H9 (cell line): ENCODE results near the gene MTRR. TPM values are rescaled to one million over a fixed set of nuclear protein-coding genes. Genes with fewer than 3 reads are reported as not detected.

Source experiments
- DNase-seq: peaks from one replicate; pipeline ENCODE4 v3.0.0-alpha.2; 2017
- H2AFZ ChIP-seq: one replicate; pipeline ENCODE4 v1.6.1; 2013; ENCODE audit warnings: mild to moderate bottlenecking, low read length, control low read depth, moderate library complexity
- H2AK5ac ChIP-seq: 2 replicates; pipeline ENCODE4 v1.6.1; 2013; ENCODE audit warnings: low read length, control low read depth, mixed read lengths; ENCODE audit not compliant: insufficient read length
- H2BK120ac ChIP-seq: one replicate; pipeline ENCODE4 v1.6.1; 2013; ENCODE audit warnings: low read depth, mild to moderate bottlenecking, low read length, control low read depth, inconsistent platforms; ENCODE audit not compliant: poor library complexity, severe bottlenecking
- H2BK12ac ChIP-seq: 2 replicates; pipeline ENCODE4 v1.6.1; 2013; ENCODE audit warnings: low read length, control low read depth, mixed read lengths, low read depth; ENCODE audit not compliant: insufficient read length
- H2BK15ac ChIP-seq: 2 replicates; pipeline ENCODE4 v1.6.1; 2013; ENCODE audit warnings: low read depth, low read length, control low read depth
- H2BK20ac ChIP-seq: one replicate; pipeline ENCODE4 v1.6.1; 2013; ENCODE audit warnings: low read depth, mild to moderate bottlenecking, low read length, control low read depth, inconsistent platforms; ENCODE audit not compliant: poor library complexity, severe bottlenecking
- H2BK5ac ChIP-seq: 2 replicates; pipeline ENCODE4 v1.6.1; 2013; ENCODE audit warnings: low read length, control low read depth, mixed read lengths; ENCODE audit not compliant: insufficient read length
- H3K14ac ChIP-seq: 2 replicates; pipeline ENCODE4 v1.6.1; 2013; ENCODE audit warnings: low read length, control low read depth; ENCODE audit not compliant: insufficient read depth
- H3K18ac ChIP-seq: 2 replicates; pipeline ENCODE4 v1.6.1; 2013; ENCODE audit warnings: low read depth, mild to moderate bottlenecking, mixed read lengths, low read length, control low read depth; ENCODE audit not compliant: insufficient read length
- H3K23ac ChIP-seq: 2 replicates; pipeline ENCODE4 v1.6.1; 2013; ENCODE audit warnings: low read length, control low read depth, mixed read lengths, low read depth; ENCODE audit not compliant: insufficient read length
- H3K23me2 ChIP-seq: 2 replicates; pipeline ENCODE4 v1.6.1; 2013; ENCODE audit warnings: low read depth, mild to moderate bottlenecking, mixed read lengths, low read length, control low read depth; ENCODE audit not compliant: insufficient read length, poor library complexity, severe bottlenecking
- H3K27ac ChIP-seq: 2 replicates; pipeline ENCODE4 v1.5.1; 2013; ENCODE audit warnings: low read length, control low read depth, mixed read lengths, low read depth; ENCODE audit not compliant: insufficient read length
- H3K27me3 ChIP-seq: 2 replicates; pipeline ENCODE4 v1.6.1; 2013; ENCODE audit warnings: low read length, control low read depth, inconsistent platforms; ENCODE audit not compliant: insufficient read depth
- H3K4ac ChIP-seq: 2 replicates; pipeline ENCODE4 v1.6.1; 2013; ENCODE audit warnings: low read depth, mild to moderate bottlenecking, control low read depth, inconsistent platforms, low read length, moderate library complexity
- H3K4me1 ChIP-seq: 2 replicates; pipeline ENCODE4 v1.6.1; 2013; ENCODE audit warnings: low read length, control low read depth, inconsistent platforms; ENCODE audit not compliant: insufficient read depth
- H3K4me2 ChIP-seq: 2 replicates; pipeline ENCODE4 v1.6.1; 2013; ENCODE audit warnings: low read length, control low read depth, mixed read lengths; ENCODE audit not compliant: insufficient read length, insufficient read depth
- H3K56ac ChIP-seq: 2 replicates; pipeline ENCODE4 v1.6.1; 2013; ENCODE audit warnings: low read depth, mild to moderate bottlenecking, mixed read lengths, low read length, control low read depth; ENCODE audit not compliant: insufficient read length
- H3K79me1 ChIP-seq: 2 replicates; pipeline ENCODE4 v1.6.1; 2013; ENCODE audit warnings: low read depth, mild to moderate bottlenecking, moderate library complexity, low read length, control low read depth, inconsistent platforms; ENCODE audit not compliant: insufficient read depth, poor library complexity, severe bottlenecking
- H3K79me2 ChIP-seq: 2 replicates; pipeline ENCODE4 v1.6.1; 2013; ENCODE audit warnings: low read length, control low read depth, inconsistent platforms; ENCODE audit not compliant: insufficient read depth
- H3K9ac ChIP-seq: 2 replicates; pipeline ENCODE4 v1.6.1; 2013; ENCODE audit warnings: low read length, control low read depth, mixed read lengths; ENCODE audit not compliant: insufficient read length; ENCODE audit errors: extremely low read depth
- H3K9me3 ChIP-seq: one replicate; pipeline ENCODE4 v1.6.1; 2013; ENCODE audit warnings: low read depth, low read length, inconsistent platforms; ENCODE audit not compliant: control insufficient read depth
- H3T11ph ChIP-seq: one replicate; pipeline ENCODE4 v1.6.1; 2013; ENCODE audit warnings: mild to moderate bottlenecking, low read length, control low read depth, inconsistent platforms
- H4K20me1 ChIP-seq: one replicate; pipeline ENCODE4 v1.6.1; 2013; ENCODE audit not compliant: control insufficient read depth, insufficient read length, insufficient read depth
- H4K5ac ChIP-seq: 2 replicates; pipeline ENCODE4 v1.6.1; 2013; ENCODE audit warnings: low read depth, mild to moderate bottlenecking, mixed read lengths, low read length, control low read depth; ENCODE audit not compliant: insufficient read length
- H4K8ac ChIP-seq: replicated peaks from 2 replicates; pipeline ENCODE4 v1.6.1; 2013; ENCODE audit warnings: low read length, control low read depth, mixed read lengths, low read depth; ENCODE audit not compliant: insufficient read length
- H4K91ac ChIP-seq: 2 replicates; pipeline ENCODE4 v1.6.1; 2013; ENCODE audit warnings: low read depth, mild to moderate bottlenecking, moderate library complexity, mixed read lengths, low read length, control low read depth; ENCODE audit not compliant: insufficient read length
- H3K27ac Mint-ChIP-seq, 3 experiments: 2 replicates in 2 of 3; 3 replicates in 1 of 3; pipeline ENCODE4 v1.8.0; 2020 to 2021; ENCODE audit warnings: mixed read lengths in 3 of 3, mild to moderate bottlenecking in 1 of 3, moderate library complexity in 1 of 3
- H3K27me3 Mint-ChIP-seq: 2 replicates; pipeline ENCODE4 v1.8.0; 2021; ENCODE audit warnings: low read depth, mild to moderate bottlenecking, moderate library complexity, mixed read lengths
- H3K36me3 Mint-ChIP-seq, 3 experiments: 2 replicates in 2 of 3; 3 replicates in 1 of 3; pipeline ENCODE4 v1.8.0; 2020 to 2021; ENCODE audit warnings: low read depth in 3 of 3, mixed read lengths in 3 of 3; ENCODE audit not compliant: insufficient read depth in 1 of 3
- H3K4me1 Mint-ChIP-seq, 2 experiments: 2 replicates each; pipeline ENCODE4 v1.8.0; 2020; ENCODE audit warnings: mixed read lengths in 2 of 2
- H3K4me3 Mint-ChIP-seq, 2 experiments: 2 replicates in 1 of 2; 3 replicates in 1 of 2; pipeline ENCODE4 v1.8.0; 2020 to 2021; ENCODE audit warnings: mild to moderate bottlenecking in 2 of 2, mixed read lengths in 2 of 2, moderate library complexity in 1 of 2
- H3K9me3 Mint-ChIP-seq, 2 experiments: 2 replicates in 1 of 2; 3 replicates in 1 of 2; pipeline ENCODE4 v1.8.0; 2020; ENCODE audit warnings: mild to moderate bottlenecking in 2 of 2, mixed read lengths in 2 of 2, moderate library complexity in 1 of 2
- CTCF ChIP-seq: fragments of 200-600 bp; sonication (generic); conservative IDR thresholded peaks from 3 replicates; pipeline ENCODE4 v1.8.0; 2021; ENCODE audit warnings: antibody characterized with exemption, mild to moderate bottlenecking
- WGBS: extraction: QIAGEN DNeasy Blood & Tissue Kit; methylation state at CpG from one replicate; pipeline ENCODE4 v1.1.7; 2013; ENCODE audit warnings: missing lambda C conversion rate, low lambda C conversion rate, mixed read lengths; ENCODE audit not compliant: insufficient read length; ENCODE audit errors: extremely low coverage; 5-methylcytosine and 5-hydroxymethylcytosine counted together
- total RNA-seq: library from RNA; stranded (reverse); gene quantifications from 2 replicates; pipeline ENCODE4 v1.2.1, GENCODE V29; 2021

Gene MTRR
- total RNA-seq, 1 experiment from 2014 or later: 66.0 TPM

- no peak overlapping the region for H4K5ac ChIP-seq
- H3K18ac ChIP-seq: no peak overlapping the region
- DNase-seq: no peak
- H2BK15ac ChIP-seq: no peak overlapping the region
- H3K4me3 Mint-ChIP-seq: no peak overlapping the region
- H3K4me1 ChIP-seq: no peaks in the 10 kb centered on the region
- H2BK5ac ChIP-seq: no peak overlapping the region
- TF ChIP-seq CTCF: no peak
- H2AK5ac ChIP-seq: no peak overlapping the region
- H3K27ac Mint-ChIP-seq: peak overlapping the region; percentile 4 to 63 (median 10); a peak in 2 of 7 replicates
- H3K36me3 Mint-ChIP-seq: peaks cover 14 to 61% (median 45%) of the 10 kb centered on the region in 3 experiments
- no peak overlapping the region for H4K91ac ChIP-seq
- WGBS: no CpG with 5 or more reads among the region's 4 CpGs
- no peaks in the 10 kb centered on the region for H4K20me1 ChIP-seq
- H3K4ac ChIP-seq: no peak overlapping the region
- H3K79me1 ChIP-seq: peaks cover 4% of the 10 kb centered on the region
- no peak overlapping the region for H3K27ac ChIP-seq
- no peak overlapping the region for H3K4me2 ChIP-seq
- no peak overlapping the region for H3K56ac ChIP-seq
- no peak overlapping the region for H2BK12ac ChIP-seq
- no peak overlapping the region for H3K9ac ChIP-seq
- H2AFZ ChIP-seq: no peak overlapping the region
- no peaks in the 10 kb centered on the region for H3K9me3 ChIP-seq
- peaks cover 18% of the 10 kb centered on the region in 2 experiments for H3K4me1 Mint-ChIP-seq
- H3K23ac ChIP-seq: no peak overlapping the region
- H3K27me3 Mint-ChIP-seq: no peaks in the 10 kb centered on the region
- no peak overlapping the region for H3T11ph ChIP-seq
- H3K23me2 ChIP-seq: peaks cover 4% of the 10 kb centered on the region
- no peak overlapping the region for H3K14ac ChIP-seq
- no peak overlapping the region for H2BK20ac ChIP-seq
- H3K27me3 ChIP-seq: no peaks in the 10 kb centered on the region
- no peak overlapping the region for H4K8ac ChIP-seq
- H3K79me2 ChIP-seq: peaks cover 22% of the 10 kb centered on the region
- H3K9me3 Mint-ChIP-seq: no peaks in the 10 kb centered on the region
- no peak overlapping the region for H2BK120ac ChIP-seq
Measured at GRCh38 chr5:7872517-7873130, 3.7 kb downstream of the MTRR start.
